ENCODE measurements around the gene DSN1. TPM values are rescaled to one million over a fixed set of nuclear protein-coding genes. Genes with fewer than 3 reads are reported as not detected.

Gene DSN1
- total RNA-seq, 1 experiment from 2014 or later, result 27.9 TPM

DNA sequence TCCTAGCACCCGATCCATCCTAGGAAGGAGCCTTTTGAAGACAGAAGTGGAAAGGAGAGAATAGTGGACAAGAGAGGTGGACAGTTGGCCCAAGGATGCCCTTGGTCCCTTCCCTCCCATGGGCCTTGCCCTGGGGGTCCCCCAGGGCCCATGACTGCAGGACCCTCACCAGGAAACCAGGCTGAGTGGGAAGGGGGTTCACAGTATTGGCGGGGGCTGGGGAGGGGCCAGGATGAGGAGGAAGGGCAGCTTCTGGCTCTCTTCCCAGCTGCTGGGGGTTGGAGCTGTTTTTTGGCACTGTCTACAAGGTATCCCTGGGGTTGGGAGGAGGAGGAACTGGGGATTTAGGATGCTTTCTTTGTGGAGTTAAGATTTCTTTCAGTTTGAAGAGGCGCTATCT is 4.0 kb upstream of the DSN1 start:
- Histone ChIP-seq H3K9me2 (ENCODE audit: insufficient read depth) (no peaks in the 10 kb centered on the region), H3K27me3 (ENCODE audit: insufficient read depth, low read length) (no peaks in the 10 kb centered on the region), H3K4me3 (replicated peaks in 1 of 2; ENCODE audit: low read depth in 1 of 2, low read length in 2 of 2) (no peak overlapping the region), H4K20me1 (ENCODE audit: insufficient read depth) (no peaks in the 10 kb centered on the region), H3K4me1 (ENCODE audit: control insufficient read depth in 1 of 2, insufficient read depth in 2 of 2, low read length in 2 of 2) (peaks cover 7 to 20% of the 10 kb centered on the region in 2 experiments; a peak in 3 of 4 replicates), H2AFZ (ENCODE audit: low read depth, low read length, poor library complexity, severe bottlenecking) (no peak overlapping the region), H3K79me2 (ENCODE audit: insufficient read depth, low read length) (peaks cover 10% of the 10 kb centered on the region), H3K9me3 (ENCODE audit: control insufficient read depth in 1 of 2, insufficient read depth in 1 of 2, low read depth in 1 of 2, low read length in 2 of 2) (no peaks in the 10 kb centered on the region), H3K27ac (ENCODE audit: low read depth, low read length) (no peak overlapping the region), H3K4me2 (ENCODE audit: low read length) (no peak overlapping the region), H3K36me3 (ENCODE audit: control insufficient read depth in 1 of 2, insufficient read depth in 2 of 2, low read length in 2 of 2) (no peaks in the 10 kb centered on the region), H3K9ac (ENCODE audit: low read length) (no peak overlapping the region)
- TF ChIP-seq CBX3 (IDR thresholded peaks at IDR 0.05; ENCODE audit: low read depth) (no peak), SRF (IDR thresholded peaks at IDR 0.05; ENCODE audit: low read depth) (no peak), POLR2AphosphoS5 (IDR thresholded peaks at IDR 0.05; ENCODE audit: low read depth, low read length) (no peak), SP1 (IDR thresholded peaks at IDR 0.05; ENCODE audit: low read depth) (no peak), ZNF274 (IDR thresholded peaks at IDR 0.05; ENCODE audit: low read depth, low read length) (no peak), EZH2 (IDR thresholded peaks at IDR 0.05) (no peak), EGR1 (IDR thresholded peaks at IDR 0.05; ENCODE audit: low read depth) (no peak), CEBPB (IDR thresholded peaks at IDR 0.05; ENCODE audit: low read depth) (no peak), RAD21 (IDR thresholded peaks at IDR 0.05; ENCODE audit: low read depth) (no peak)
- TF ChIP-seq, protein P1, sequence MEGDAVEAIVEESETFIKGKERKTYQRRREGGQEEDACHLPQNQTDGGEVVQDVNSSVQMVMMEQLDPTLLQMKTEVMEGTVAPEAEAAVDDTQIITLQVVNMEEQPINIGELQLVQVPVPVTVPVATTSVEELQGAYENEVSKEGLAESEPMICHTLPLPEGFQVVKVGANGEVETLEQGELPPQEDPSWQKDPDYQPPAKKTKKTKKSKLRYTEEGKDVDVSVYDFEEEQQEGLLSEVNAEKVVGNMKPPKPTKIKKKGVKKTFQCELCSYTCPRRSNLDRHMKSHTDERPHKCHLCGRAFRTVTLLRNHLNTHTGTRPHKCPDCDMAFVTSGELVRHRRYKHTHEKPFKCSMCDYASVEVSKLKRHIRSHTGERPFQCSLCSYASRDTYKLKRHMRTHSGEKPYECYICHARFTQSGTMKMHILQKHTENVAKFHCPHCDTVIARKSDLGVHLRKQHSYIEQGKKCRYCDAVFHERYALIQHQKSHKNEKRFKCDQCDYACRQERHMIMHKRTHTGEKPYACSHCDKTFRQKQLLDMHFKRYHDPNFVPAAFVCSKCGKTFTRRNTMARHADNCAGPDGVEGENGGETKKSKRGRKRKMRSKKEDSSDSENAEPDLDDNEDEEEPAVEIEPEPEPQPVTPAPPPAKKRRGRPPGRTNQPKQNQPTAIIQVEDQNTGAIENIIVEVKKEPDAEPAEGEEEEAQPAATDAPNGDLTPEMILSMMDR (IDR thresholded peaks at IDR 0.05 in 2 of 3, conservative IDR thresholded peaks at IDR 0.05 in 1 of 3; ENCODE audit: borderline replicate concordance in 1 of 3, insufficient read depth in 1 of 3, low read depth in 2 of 3, low read length in 2 of 3), result no peak
- TF ChIP-seq, protein P2, sequence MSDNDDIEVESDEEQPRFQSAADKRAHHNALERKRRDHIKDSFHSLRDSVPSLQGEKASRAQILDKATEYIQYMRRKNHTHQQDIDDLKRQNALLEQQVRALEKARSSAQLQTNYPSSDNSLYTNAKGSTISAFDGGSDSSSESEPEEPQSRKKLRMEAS (IDR thresholded peaks at IDR 0.05), result no peak
- TF ChIP-seq, protein P3, sequence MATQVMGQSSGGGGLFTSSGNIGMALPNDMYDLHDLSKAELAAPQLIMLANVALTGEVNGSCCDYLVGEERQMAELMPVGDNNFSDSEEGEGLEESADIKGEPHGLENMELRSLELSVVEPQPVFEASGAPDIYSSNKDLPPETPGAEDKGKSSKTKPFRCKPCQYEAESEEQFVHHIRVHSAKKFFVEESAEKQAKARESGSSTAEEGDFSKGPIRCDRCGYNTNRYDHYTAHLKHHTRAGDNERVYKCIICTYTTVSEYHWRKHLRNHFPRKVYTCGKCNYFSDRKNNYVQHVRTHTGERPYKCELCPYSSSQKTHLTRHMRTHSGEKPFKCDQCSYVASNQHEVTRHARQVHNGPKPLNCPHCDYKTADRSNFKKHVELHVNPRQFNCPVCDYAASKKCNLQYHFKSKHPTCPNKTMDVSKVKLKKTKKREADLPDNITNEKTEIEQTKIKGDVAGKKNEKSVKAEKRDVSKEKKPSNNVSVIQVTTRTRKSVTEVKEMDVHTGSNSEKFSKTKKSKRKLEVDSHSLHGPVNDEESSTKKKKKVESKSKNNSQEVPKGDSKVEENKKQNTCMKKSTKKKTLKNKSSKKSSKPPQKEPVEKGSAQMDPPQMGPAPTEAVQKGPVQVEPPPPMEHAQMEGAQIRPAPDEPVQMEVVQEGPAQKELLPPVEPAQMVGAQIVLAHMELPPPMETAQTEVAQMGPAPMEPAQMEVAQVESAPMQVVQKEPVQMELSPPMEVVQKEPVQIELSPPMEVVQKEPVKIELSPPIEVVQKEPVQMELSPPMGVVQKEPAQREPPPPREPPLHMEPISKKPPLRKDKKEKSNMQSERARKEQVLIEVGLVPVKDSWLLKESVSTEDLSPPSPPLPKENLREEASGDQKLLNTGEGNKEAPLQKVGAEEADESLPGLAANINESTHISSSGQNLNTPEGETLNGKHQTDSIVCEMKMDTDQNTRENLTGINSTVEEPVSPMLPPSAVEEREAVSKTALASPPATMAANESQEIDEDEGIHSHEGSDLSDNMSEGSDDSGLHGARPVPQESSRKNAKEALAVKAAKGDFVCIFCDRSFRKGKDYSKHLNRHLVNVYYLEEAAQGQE (IDR thresholded peaks at IDR 0.05; ENCODE audit: low read depth), result no peak
- intact Hi-C loops (cut with micrococcal nuclease), result no loop called here
- RAD21 ChIA-PET (ENCODE audit: low non-redundant PET in 1 of 2, low total read pairs in 2 of 2, uncharacterized antibody in 2 of 2, unreplicated experiment in 2 of 2), result no interaction called here
- no TSS peak for BruUV-seq (replicated peaks)
- CTCF ChIA-PET, result no interaction called here
- no peak for DNase-seq (ENCODE audit: low read depth, low spot score)
- POLR2A ChIA-PET, result no interaction called here
- ATAC-seq, result no peak
